Measurements from ENCODE around the gene KLF16.

Gene KLF16

GRCh38 chr19:1856345-1856697 lies 7.1 kb downstream of the KLF16 start:
- no peak for DNase-seq (ENCODE audit: low read depth in 4 of 4, low spot score in 1 of 4)

DNA sequence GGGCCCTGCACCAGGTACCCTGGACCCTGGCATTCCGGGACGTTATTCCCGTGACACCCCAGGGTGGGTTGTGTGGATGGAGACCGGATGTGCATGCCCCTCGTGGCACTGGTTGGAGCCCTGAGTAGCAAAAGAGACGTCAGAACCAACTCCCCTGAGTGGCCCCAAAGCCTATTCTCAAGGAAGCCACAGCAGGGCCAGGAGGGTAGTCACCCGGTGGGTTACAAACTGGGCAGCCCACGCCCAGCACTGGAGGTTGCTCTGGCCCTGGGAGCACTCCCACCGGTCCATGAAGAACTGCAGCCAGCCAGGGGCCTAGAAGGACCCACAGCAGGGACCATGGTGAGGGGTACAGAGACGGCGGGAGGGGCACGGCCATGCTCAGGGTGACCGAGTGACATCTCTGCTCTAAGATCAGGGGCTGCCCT lies 7.5 kb downstream of the KLF16 start:
- DNase-seq (ENCODE audit: low read depth in 4 of 4, low spot score in 1 of 4) = no peak

GRCh38 chr19:1855040-1855827 lies 8.1 kb downstream of the KLF16 start:
- peak in 2 of 4 experiments; percentile 61 to 85 for DNase-seq (ENCODE audit: low read depth in 4 of 4, low spot score in 1 of 4)

- DNase-seq (ENCODE audit: low read depth in 4 of 4, low spot score in 1 of 4) = no peak
These were observed 8.8 kb downstream of the KLF16 start for GRCh38 chr19:1854542-1855039.

DNA sequence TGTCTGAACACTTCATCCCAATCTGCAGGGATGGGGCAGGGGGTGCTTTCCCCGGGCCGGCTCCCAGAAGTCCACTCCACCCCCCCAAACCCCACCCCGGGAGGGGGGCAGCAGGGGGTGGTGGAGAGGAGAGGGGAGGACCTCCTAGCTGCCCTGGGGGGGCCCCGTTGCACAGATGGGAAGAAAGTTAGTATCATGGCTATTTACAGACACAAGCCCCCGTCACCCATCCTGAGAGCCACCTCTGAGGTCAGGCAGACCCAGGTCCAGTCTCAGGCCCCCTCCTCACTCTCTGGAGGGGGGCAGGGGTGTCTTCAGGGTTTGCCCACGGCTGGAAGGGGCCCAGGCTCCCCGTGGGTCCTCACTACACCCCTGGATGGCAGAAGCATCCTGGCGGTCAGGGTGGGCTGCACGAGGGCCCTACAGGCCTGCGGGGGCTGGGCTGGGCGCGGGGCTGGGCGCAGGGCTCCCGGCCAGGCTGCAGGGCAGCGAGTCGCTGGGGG lies 9.3 kb downstream of the KLF16 start:
- no peak for DNase-seq (ENCODE audit: low read depth in 4 of 4, low spot score in 1 of 4)

- DNase-seq (ENCODE audit: low read depth in 4 of 4, low spot score in 1 of 4) = peak; percentile 49 to 76 (median 62)
These were observed 9.9 kb downstream of the KLF16 start for GRCh38 chr19:1853295-1854038.

GRCh38 chr19:1852581-1853128 lies 10.7 kb downstream of the KLF16 start:
- no peak for DNase-seq (ENCODE audit: low read depth in 4 of 4, low spot score in 1 of 4)

- DNase-seq (ENCODE audit: low read depth in 4 of 4, low spot score in 1 of 4) = peak in 1 of 4 experiments; percentile 45
These were observed 11.5 kb downstream of the KLF16 start for GRCh38 chr19:1851654-1852580.

- no peak for DNase-seq (ENCODE audit: low read depth in 4 of 4, low spot score in 1 of 4)
These were observed 12.3 kb downstream of the KLF16 start for GRCh38 chr19:1850809-1851653.

- no peak for DNase-seq (ENCODE audit: low read depth in 4 of 4, low spot score in 1 of 4)
These were observed 13.4 kb downstream of the KLF16 start for GRCh38 chr19:1849886-1850398.

- DNase-seq (ENCODE audit: low read depth in 4 of 4, low spot score in 1 of 4) = no peak
These were observed 14.3 kb downstream of the KLF16 start for GRCh38 chr19:1849132-1849474.

GRCh38 chr19:1848399-1849131 lies 14.8 kb downstream of the KLF16 start, which contains the start of gene REXO1:
TSS of gene REXO1 (minus strand) at chr19:1848483. CDS start at chr19:1848358, 125 bp downstream.
- DNase-seq (ENCODE audit: low read depth in 4 of 4, low spot score in 1 of 4) = peak; percentile 96 to 99 (median 97)

DNA sequence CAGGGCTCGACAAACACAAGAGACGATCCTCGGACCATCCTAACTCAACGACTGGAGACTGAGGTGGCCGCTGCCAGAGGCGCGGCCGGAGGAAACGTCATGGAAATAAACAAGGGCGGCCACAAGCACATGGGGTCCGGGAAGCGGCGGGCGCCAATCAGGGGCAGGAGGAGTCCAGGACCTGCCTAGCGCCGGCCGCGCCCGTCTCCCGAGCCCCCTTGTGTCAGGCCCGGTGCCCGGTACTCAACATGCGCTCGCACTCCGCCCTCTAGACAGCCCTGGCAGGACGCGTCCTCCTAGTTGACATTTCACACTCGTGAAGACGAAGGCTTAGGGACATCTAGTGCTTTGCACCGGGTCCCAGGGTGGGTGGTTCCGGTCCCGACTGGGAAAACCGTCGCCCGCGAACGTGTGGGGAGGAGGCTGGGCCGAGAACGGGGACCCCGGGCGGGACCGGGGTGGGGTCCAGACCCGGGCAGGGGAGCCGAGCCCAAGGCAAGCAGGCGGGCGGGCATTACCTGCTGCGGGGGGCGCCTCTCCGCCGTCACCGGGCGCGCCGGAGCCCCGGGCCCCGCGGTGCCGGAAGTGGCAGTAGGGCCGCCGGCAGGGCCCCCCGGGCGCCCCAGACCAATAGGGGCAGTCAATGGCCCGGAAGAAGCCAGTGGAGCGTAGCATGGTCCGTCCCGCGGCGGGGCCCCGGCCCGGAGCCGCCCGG lies 15.5 kb downstream of the KLF16 start:
- no peak for DNase-seq (ENCODE audit: low read depth in 4 of 4, low spot score in 1 of 4)

DNA sequence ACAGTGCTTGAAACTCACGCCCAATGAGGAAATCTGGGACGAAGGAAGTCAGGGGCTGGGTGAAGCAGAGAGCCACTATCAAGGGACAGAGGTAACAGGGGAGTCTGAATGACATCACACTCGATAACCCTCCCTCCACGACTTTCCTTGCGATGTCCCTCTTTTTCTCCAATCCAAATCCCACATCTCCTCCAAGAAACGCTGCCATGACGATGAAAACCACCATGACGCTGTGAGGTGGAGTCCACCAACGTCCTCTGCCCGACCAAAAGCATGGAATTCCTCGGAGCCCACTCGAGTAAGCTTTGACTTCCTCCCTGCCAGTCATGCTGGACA lies 16.1 kb downstream of the KLF16 start:
- DNase-seq (ENCODE audit: low read depth in 4 of 4, low spot score in 1 of 4) = no peak

DNA sequence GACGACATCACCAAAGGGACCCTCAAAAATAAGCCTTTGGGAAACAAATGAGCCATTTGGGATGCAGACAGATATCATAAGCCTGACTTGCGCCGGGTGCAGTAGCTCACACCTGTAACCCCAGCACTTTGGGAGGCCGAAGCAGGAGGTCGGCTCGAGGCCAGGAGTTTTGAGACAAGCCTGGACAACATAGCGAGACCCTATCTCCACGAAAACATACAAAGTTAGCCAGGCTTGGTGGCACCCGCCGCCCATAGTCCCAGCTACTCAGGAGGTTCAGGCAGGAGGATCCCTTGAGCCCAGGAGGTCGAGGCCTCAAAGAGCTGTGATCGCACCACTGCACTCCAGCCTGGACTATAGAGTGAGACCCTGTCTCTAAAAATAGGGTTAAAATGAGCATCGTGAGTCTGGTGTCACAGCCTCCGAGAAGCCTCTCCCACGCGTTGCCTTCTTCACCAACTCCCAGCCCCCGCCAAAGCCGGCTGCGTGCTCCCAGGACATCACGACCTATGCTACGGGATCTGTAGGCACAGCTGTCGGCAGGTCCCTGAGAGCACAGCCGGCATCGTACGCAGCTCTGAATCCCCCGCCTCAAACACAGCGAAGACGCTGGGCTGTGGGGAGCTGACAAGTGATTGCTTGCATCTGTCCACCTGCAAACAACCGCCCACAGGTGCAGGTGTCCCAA lies 16.7 kb downstream of the KLF16 start:
- no peak for DNase-seq (ENCODE audit: low read depth in 4 of 4, low spot score in 1 of 4)

GRCh38 chr19:1845642-1846041 lies 17.7 kb downstream of the KLF16 start:
- DNase-seq (ENCODE audit: low read depth in 4 of 4, low spot score in 1 of 4) = no peak

DNA sequence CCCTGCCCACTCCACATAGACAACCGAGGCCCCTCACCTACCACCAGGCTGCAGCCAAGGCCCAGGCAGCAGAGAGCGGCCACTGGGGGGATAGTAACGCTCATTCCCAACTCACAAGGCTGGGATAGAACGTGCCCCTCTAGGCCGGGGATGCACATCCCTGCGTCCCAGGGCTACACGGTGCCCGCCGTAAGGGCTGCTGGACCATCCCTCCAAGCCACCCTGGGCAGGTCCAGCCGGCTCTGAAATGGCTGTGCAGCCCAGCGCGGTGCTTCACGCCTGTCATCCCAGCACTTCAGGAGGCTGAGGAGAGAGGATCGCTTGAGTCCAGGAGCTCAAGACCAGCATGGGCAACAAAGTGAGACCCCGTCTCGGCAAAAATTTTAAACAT lies 18.3 kb downstream of the KLF16 start:
- DNase-seq (ENCODE audit: low read depth in 4 of 4, low spot score in 1 of 4) = no peak
